Fibroblast of skin of abdomen (primary cell): ENCODE data around the gene ZNF804A.

ENCODE experiments used
- DNase-seq: peaks from one replicate; pipeline ENCODE4 v3.0.0-alpha.2; 2013

ZNF804A gene

DNA sequence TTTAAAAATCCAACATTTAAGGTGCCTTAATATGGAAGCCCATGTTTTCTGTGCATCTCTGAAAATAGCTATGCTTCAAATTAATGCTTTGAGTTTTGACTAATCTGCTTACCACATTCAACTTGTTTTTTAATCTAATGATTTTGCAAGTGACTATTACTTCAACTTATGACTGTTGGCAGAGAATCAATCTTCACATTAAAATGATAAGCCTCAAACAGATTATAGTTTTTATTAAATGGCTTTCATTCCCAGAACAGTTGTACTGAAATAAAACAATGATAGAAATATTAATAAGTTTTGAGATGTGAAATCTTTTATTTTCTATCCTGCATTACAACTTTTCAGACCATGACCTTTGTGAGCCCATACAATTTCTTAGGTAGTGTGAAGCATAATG, 347.5 kb downstream of the ZNF804A start:
- DNase-seq: no peak

DNA sequence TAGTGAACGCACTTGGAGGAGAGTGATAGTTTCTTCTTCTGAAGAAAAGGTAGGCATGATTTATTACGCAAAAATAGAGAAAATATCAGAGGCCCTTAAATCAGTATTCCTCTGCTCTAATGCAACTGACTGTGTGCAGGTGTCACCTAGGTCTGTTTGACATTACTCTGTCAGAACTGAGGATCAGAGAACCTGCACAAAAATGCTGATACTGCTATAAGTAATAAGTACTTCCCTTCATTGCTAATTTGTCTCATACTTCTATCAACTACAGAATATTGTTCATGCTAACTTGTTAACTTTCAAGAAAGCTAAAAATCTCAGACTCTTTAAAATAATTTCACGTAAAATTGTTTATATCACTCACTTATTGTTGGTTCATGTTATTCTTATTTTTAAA, 358.5 kb downstream of the ZNF804A start:
- DNase-seq: no peak

DNA sequence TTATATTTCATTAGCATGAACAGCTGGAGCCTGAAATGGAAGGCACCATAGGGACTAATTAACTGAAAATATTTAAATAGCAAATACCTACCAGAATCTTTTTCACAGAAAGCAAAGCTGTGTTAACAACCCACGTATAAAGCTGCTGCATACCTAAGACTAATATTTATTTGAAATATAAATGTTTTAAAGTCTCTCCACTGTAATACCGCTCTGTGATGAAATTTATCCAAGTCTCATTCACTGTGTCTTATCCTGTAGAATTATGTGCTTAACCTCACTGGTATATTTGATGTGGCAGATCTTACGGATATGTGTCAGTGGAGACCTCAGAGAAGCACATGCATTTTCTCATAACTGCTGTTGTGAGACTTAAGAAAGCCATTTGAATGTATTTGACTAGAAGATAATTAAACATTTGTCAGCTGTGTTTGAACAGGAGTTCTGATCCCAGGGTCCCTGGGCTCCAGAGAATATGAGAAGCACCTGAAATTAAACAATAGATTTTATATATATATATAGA, 373.3 kb downstream of the ZNF804A start:
- no peak for DNase-seq
